Neural cell (in vitro differentiated cells): ENCODE measurements around the gene MUL1. TPM values are rescaled to one million over a fixed set of nuclear protein-coding genes. Genes with fewer than 3 reads are reported as not detected.

Source experiments
- H2AFZ ChIP-seq: fragments of 200-600, 300-800 bp; sonication (generic), shearing (Covaris generic); 2 replicates; pipeline ENCODE4 v1.6.0; 2014; ENCODE audit warnings: low read depth, mild to moderate bottlenecking, antibody characterized with exemption, low read length, moderate library complexity
- H3F3A ChIP-seq: fragments of 200-600 bp; shearing (Covaris generic); 2 replicates; pipeline ENCODE4 v1.6.1; 2016; ENCODE audit warnings: mild to moderate bottlenecking, moderate library complexity, mixed read lengths, antibody characterized with exemption, low read length; ENCODE audit not compliant: insufficient read depth, poor library complexity, severe bottlenecking
- H3K27ac ChIP-seq: fragments of 200-600, 300-800 bp; sonication (generic), shearing (Covaris generic); 2 replicates; pipeline ENCODE4 v1.5.1; 2014; ENCODE audit warnings: mild to moderate bottlenecking, low read length, moderate library complexity
- H3K27me3 ChIP-seq: fragments of 300-800, 200-600 bp; sonication (generic), shearing (Covaris generic); 2 replicates; pipeline ENCODE4 v1.6.0; 2014; ENCODE audit warnings: mild to moderate bottlenecking, low read depth, low read length, moderate library complexity; ENCODE audit not compliant: insufficient read depth
- H3K36me3 ChIP-seq: fragments of 300-800, 200-600 bp; sonication (generic), shearing (Covaris generic); 2 replicates; pipeline ENCODE4 v1.5.1; 2014; ENCODE audit warnings: mild to moderate bottlenecking, antibody characterized with exemption, low read length, moderate library complexity; ENCODE audit not compliant: insufficient read depth
- H3K4me2 ChIP-seq: fragments of 300-800, 200-600 bp; sonication (generic), shearing (Covaris generic); 2 replicates; pipeline ENCODE4 v1.6.0; 2014; ENCODE audit warnings: mild to moderate bottlenecking, low read length
- H3K4me3 ChIP-seq: fragments of 300-800, 200-600 bp; sonication (generic), shearing (Covaris generic); 2 replicates; pipeline ENCODE4 v1.5.1; 2014; ENCODE audit warnings: mild to moderate bottlenecking, low read length, moderate library complexity
- H3K79me2 ChIP-seq: fragments of 200-600 bp; shearing (Covaris generic); replicated peaks from 2 replicates; pipeline ENCODE4 v1.6.0; 2014; ENCODE audit warnings: mild to moderate bottlenecking, low read length, moderate library complexity; ENCODE audit not compliant: insufficient read depth
- H3K9ac ChIP-seq: fragments of 300-800, 200-600 bp; sonication (generic), shearing (Covaris generic); 2 replicates; pipeline ENCODE4 v1.6.1; 2016; ENCODE audit warnings: mild to moderate bottlenecking, low read length, mixed read lengths
- H3K9me2 ChIP-seq: fragments of 200-600 bp; shearing (Covaris generic); 2 replicates; pipeline ENCODE4 v1.6.1; 2016; ENCODE audit warnings: mild to moderate bottlenecking, low read length, mixed read lengths; ENCODE audit not compliant: insufficient read depth
- H3K9me3 ChIP-seq: fragments of 200-600, 300-800 bp; sonication (generic), shearing (Covaris generic); 2 replicates; pipeline ENCODE4 v1.6.1; 2016; ENCODE audit warnings: mild to moderate bottlenecking, mixed run types, low read length, moderate library complexity, mixed read lengths
- H4K20me1 ChIP-seq: fragments of 200-600 bp; shearing (Covaris generic); 2 replicates; pipeline ENCODE4 v1.6.1; 2016; ENCODE audit warnings: mild to moderate bottlenecking, mixed run types; ENCODE audit not compliant: insufficient read depth
- CTCF ChIP-seq: fragments of 450-650 bp; IDR thresholded peaks from 2 replicates; pipeline ENCODE4 v1.5.1; 2014; ENCODE audit warnings: antibody characterized with exemption, mild to moderate bottlenecking, moderate library complexity; ENCODE audit not compliant: poor library complexity, severe bottlenecking
- EP300 ChIP-seq: fragments of 450-650 bp; conservative IDR thresholded peaks from 2 replicates; pipeline ENCODE4 v1.6.1; 2014; ENCODE audit warnings: antibody characterized with exemption, mild to moderate bottlenecking, moderate library complexity; ENCODE audit not compliant: poor library complexity, severe bottlenecking
- EZH2 ChIP-seq: fragments of 200-600, 300-800 bp; shearing (Covaris generic), sonication (generic); IDR thresholded peaks from 2 replicates; pipeline ENCODE4 v1.6.1; 2014; ENCODE audit warnings: antibody characterized with exemption, low read length, borderline replicate concordance, mild to moderate bottlenecking; ENCODE audit not compliant: insufficient read depth, poor library complexity, severe bottlenecking
- MXI1 ChIP-seq: fragments of 450-650 bp; conservative IDR thresholded peaks from 2 replicates; pipeline ENCODE4 v1.6.1; 2014; ENCODE audit warnings: antibody characterized with exemption, mild to moderate bottlenecking; ENCODE audit not compliant: poor library complexity, severe bottlenecking
- POLR2AphosphoS5 ChIP-seq: IDR thresholded peaks from 2 replicates; pipeline ENCODE4 v1.6.1; 2012
- RAD21 ChIP-seq: fragments of 450-650 bp; conservative IDR thresholded peaks from 2 replicates; pipeline ENCODE4 v1.6.1; 2014; ENCODE audit warnings: antibody characterized with exemption, mild to moderate bottlenecking, moderate library complexity
- REST ChIP-seq: IDR thresholded peaks from 2 replicates; pipeline ENCODE4 v1.6.1; 2012; ENCODE audit warnings: borderline replicate concordance
- TAF1 ChIP-seq: IDR thresholded peaks from 2 replicates; pipeline ENCODE4 v1.6.1; 2012; ENCODE audit warnings: low read depth
- polyA plus RNA-seq: library from polyadenylated mRNA; depleted of rRNA; stranded (reverse); fragments of >200 nt; gene quantifications from 2 replicates; pipeline ENCODE4 v1.2.3, GENCODE V29; 2014

MUL1 gene
- polyA plus RNA-seq, 1 donor from 2014 or later: 13.5 TPM

DNA sequence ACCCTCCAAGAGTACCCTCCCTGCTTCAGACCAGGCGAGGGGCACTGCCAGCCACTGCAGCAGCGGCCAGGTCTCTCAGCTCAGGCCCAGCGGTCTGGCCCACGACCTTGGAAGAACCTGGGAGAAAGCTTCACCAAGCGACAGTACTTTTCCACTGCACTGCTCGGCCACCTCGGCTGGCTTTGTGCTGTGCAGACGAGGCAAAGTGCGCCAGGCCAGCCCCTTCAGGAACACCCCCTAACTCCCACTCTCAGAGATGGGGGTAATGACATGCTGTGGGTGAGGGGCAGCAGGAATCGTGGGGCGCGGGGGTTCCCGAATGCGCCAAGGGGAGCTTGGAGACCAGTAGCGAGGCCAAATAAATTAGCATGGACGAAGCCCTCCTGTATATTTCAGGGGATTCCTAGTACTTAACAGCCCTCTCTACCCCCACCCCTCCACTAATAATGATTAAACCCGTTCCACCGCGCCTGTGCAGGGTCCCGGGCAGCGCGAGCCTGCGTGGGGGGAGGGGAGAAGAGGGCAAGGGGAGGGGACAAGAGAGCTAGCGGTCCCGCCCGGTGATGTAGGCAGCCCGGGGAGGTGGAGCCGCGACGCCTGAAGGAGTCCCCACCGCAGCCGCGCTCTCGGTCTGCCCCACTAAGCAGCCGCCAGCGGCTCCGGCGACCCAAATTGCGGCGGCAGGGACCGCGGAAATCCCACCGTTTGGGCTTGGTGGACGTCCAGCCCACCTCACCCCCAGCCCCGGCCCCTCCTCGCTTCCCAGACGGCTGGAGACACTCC, 44.2 kb upstream of the MUL1 start, which contains the start of gene FAM43B:
FAM43B (plus strand) TSS at position 629 of the 783 bp plus-strand sequence. CDS start 401 bp downstream, outside the sequence.
- Histone ChIP-seq H4K20me1 (no peaks in the 10 kb centered on the region), H3K27me3 (peaks cover 37% of the 10 kb centered on the region), H3K9ac (peak within 1 kb of the TSS; percentile 64), H3K9me3 (no peaks in the 10 kb centered on the region), H3K4me3 (peak within 1 kb of the TSS; percentile 71), H3K4me2 (peak within 1 kb of the TSS; percentile 14), H3K9me2 (no peaks in the 10 kb centered on the region), H3K27ac (no peak within 1 kb of the TSS), H3K79me2 (no peaks in the 10 kb centered on the region), H3F3A (no peaks in the 10 kb centered on the region), H2AFZ (peak within 1 kb of the TSS; percentile 33), H3K36me3 (no peaks in the 10 kb centered on the region)
- TF ChIP-seq REST: no peak
- TF ChIP-seq EP300: no peak
- TF ChIP-seq POLR2AphosphoS5: peak; percentile 50
- no peak for TF ChIP-seq RAD21
- TF ChIP-seq MXI1: no peak
- TF ChIP-seq CTCF: no peak
- TF ChIP-seq TAF1: no peak

- TF ChIP-seq EP300 (no peak), RAD21 (no peak), MXI1 (no peak), TAF1 (no peak), EZH2 (no peak)
- H3K27ac ChIP-seq: no peak overlapping the region
- H3K4me2 ChIP-seq: no peak overlapping the region
- H2AFZ ChIP-seq: no peak overlapping the region
- no peaks in the 10 kb centered on the region for H3F3A ChIP-seq
- peaks cover 37% of the 10 kb centered on the region for H3K27me3 ChIP-seq
- peak overlapping the region; percentile 71 for H3K4me3 ChIP-seq
- no peaks in the 10 kb centered on the region for H3K9me2 ChIP-seq
- H3K9me3 ChIP-seq: no peaks in the 10 kb centered on the region
- H3K36me3 ChIP-seq: no peaks in the 10 kb centered on the region
- H3K9ac ChIP-seq: no peak overlapping the region
- H4K20me1 ChIP-seq: no peaks in the 10 kb centered on the region
- no peaks in the 10 kb centered on the region for H3K79me2 ChIP-seq
Observed at GRCh38 chr1:20551161-20551560, 43.2 kb upstream of the MUL1 start.
